ENCODE measurements around the gene AAGAB. TPM values are rescaled to one million over a fixed set of nuclear protein-coding genes. Genes with fewer than 3 reads are reported as not detected.

Gene AAGAB
- total RNA-seq, 1 experiment from 2014 or later = 40.1 TPM

GRCh38 chr15:67303490-67304363 lies 49.3 kb upstream of the AAGAB start:
- H3K27ac Mint-ChIP-seq = no peak overlapping the region
- H2BK12ac ChIP-seq (ENCODE audit: insufficient read length, low read depth, low read length) = no peak overlapping the region
- H3K9me3 ChIP-seq (ENCODE audit: control insufficient read depth, low read depth, low read length) = no peaks in the 10 kb centered on the region
- no peaks in the 10 kb centered on the region for H3K79me2 ChIP-seq (ENCODE audit: insufficient read depth, low read length)
- peaks cover 0 to 4% of the 10 kb centered on the region in 2 experiments; a peak in 2 of 4 replicates for H3K4me1 Mint-ChIP-seq
- H3K18ac ChIP-seq (ENCODE audit: insufficient read length, low read depth, low read length) = no peak overlapping the region
- H3K23ac ChIP-seq (ENCODE audit: insufficient read length, low read depth, low read length) = no peak overlapping the region
- TF ChIP-seq, protein P1, sequence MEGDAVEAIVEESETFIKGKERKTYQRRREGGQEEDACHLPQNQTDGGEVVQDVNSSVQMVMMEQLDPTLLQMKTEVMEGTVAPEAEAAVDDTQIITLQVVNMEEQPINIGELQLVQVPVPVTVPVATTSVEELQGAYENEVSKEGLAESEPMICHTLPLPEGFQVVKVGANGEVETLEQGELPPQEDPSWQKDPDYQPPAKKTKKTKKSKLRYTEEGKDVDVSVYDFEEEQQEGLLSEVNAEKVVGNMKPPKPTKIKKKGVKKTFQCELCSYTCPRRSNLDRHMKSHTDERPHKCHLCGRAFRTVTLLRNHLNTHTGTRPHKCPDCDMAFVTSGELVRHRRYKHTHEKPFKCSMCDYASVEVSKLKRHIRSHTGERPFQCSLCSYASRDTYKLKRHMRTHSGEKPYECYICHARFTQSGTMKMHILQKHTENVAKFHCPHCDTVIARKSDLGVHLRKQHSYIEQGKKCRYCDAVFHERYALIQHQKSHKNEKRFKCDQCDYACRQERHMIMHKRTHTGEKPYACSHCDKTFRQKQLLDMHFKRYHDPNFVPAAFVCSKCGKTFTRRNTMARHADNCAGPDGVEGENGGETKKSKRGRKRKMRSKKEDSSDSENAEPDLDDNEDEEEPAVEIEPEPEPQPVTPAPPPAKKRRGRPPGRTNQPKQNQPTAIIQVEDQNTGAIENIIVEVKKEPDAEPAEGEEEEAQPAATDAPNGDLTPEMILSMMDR (conservative IDR thresholded peaks at IDR 0.05) = peak; percentile 83
- no peak overlapping the region for H2BK15ac ChIP-seq (ENCODE audit: low read depth, low read length)
- no peak overlapping the region for H4K8ac ChIP-seq (replicated peaks; ENCODE audit: insufficient read length, low read depth, low read length)
- H3K79me1 ChIP-seq (ENCODE audit: insufficient read depth, low read depth, low read length, poor library complexity, severe bottlenecking) = no peaks in the 10 kb centered on the region
- H4K20me1 ChIP-seq (ENCODE audit: control insufficient read depth, insufficient read depth, insufficient read length) = no peaks in the 10 kb centered on the region
- no peak overlapping the region for H3K4ac ChIP-seq (ENCODE audit: low read depth, low read length)
- no peaks in the 10 kb centered on the region for H3K27me3 Mint-ChIP-seq (ENCODE audit: low read depth)
- H3K4me2 ChIP-seq (ENCODE audit: insufficient read depth, insufficient read length, low read length) = no peak overlapping the region
- no peaks in the 10 kb centered on the region for H3K23me2 ChIP-seq (ENCODE audit: insufficient read length, low read depth, low read length, poor library complexity, severe bottlenecking)
- H3K36me3 Mint-ChIP-seq (ENCODE audit: insufficient read depth in 1 of 3, low read depth in 3 of 3) = no peaks in the 10 kb centered on the region
- H3K9ac ChIP-seq (ENCODE audit: extremely low read depth, insufficient read length, low read length) = no peak overlapping the region
- H4K91ac ChIP-seq (ENCODE audit: insufficient read length, low read depth, low read length) = no peak overlapping the region
- H3K4me1 ChIP-seq (ENCODE audit: insufficient read depth, low read length) = no peaks in the 10 kb centered on the region
- no peak overlapping the region for H3T11ph ChIP-seq (ENCODE audit: low read length)
- H3K56ac ChIP-seq (ENCODE audit: insufficient read length, low read depth, low read length) = no peak overlapping the region
- WGBS (ENCODE audit: extremely low coverage, insufficient read length, low lambda C conversion rate) = no CpG with 5 or more reads among the region's 4 CpGs
- H2AFZ ChIP-seq (ENCODE audit: low read length) = no peak overlapping the region
- H2AK5ac ChIP-seq (ENCODE audit: insufficient read length, low read length) = no peak overlapping the region
- H4K5ac ChIP-seq (ENCODE audit: insufficient read length, low read depth, low read length) = no peak overlapping the region
- no peak overlapping the region for H3K4me3 Mint-ChIP-seq
- DNase-seq = no peak
- no peak overlapping the region for H3K14ac ChIP-seq (ENCODE audit: insufficient read depth, low read length)
- no peak overlapping the region for H2BK120ac ChIP-seq (ENCODE audit: low read depth, low read length, poor library complexity, severe bottlenecking)
- no peaks in the 10 kb centered on the region for H3K9me3 Mint-ChIP-seq
- no peaks in the 10 kb centered on the region for H3K27me3 ChIP-seq (ENCODE audit: insufficient read depth, low read length)
- H2BK5ac ChIP-seq (ENCODE audit: insufficient read length, low read length) = no peak overlapping the region
- H2BK20ac ChIP-seq (ENCODE audit: low read depth, low read length, poor library complexity, severe bottlenecking) = no peak overlapping the region
- no peak overlapping the region for H3K27ac ChIP-seq (ENCODE audit: insufficient read length, low read depth, low read length)
